Measurements from ENCODE around the gene C10orf88. TPM values are rescaled to one million over a fixed set of nuclear protein-coding genes. Genes with fewer than 3 reads are reported as not detected.

C10orf88 gene
- total RNA-seq, 1 donor from 2014 or later = 7.6 TPM

DNA sequence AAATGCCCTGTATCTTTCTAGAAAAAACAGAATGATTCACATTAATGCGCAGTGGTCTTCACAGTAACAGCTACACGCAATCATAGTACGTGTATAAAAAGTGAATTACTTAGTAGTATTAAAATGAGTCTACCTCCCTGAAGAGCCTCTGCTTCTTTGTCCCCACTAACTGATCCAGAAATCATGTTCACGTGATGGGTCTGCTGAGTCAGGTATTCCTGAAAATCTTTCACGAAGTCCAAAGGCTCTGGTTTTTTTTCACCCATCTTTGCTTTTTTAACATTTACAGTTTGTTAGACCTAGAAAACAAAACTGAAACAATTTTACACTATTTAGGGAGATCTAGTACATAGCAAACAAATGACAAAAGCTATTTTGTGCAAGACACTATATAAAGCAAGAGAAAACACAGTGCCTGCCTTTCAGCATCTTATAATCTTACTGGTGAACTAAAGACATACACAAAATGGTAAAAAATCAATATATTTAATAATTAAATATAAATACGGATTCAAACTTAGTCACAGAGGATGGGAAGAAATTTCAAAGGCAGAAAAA, 44.4 kb upstream of the C10orf88 start:
- ATAC-seq (no peak), DNase-seq (no peak)
- H3K36me3 ChIP-seq = peaks cover 55% of the 10 kb centered on the region
- no peaks in the 10 kb centered on the region for H3K9me3 ChIP-seq
- no peaks in the 10 kb centered on the region for H3K27me3 ChIP-seq
- H3K4me1 ChIP-seq = peaks cover 7% of the 10 kb centered on the region
- intact Hi-C loops (cut with DNase I) = no loop called here
- TF ChIP-seq, protein P1, sequence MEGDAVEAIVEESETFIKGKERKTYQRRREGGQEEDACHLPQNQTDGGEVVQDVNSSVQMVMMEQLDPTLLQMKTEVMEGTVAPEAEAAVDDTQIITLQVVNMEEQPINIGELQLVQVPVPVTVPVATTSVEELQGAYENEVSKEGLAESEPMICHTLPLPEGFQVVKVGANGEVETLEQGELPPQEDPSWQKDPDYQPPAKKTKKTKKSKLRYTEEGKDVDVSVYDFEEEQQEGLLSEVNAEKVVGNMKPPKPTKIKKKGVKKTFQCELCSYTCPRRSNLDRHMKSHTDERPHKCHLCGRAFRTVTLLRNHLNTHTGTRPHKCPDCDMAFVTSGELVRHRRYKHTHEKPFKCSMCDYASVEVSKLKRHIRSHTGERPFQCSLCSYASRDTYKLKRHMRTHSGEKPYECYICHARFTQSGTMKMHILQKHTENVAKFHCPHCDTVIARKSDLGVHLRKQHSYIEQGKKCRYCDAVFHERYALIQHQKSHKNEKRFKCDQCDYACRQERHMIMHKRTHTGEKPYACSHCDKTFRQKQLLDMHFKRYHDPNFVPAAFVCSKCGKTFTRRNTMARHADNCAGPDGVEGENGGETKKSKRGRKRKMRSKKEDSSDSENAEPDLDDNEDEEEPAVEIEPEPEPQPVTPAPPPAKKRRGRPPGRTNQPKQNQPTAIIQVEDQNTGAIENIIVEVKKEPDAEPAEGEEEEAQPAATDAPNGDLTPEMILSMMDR (IDR thresholded peaks at IDR 0.05) = no peak
- H3K27ac ChIP-seq = no peak overlapping the region
- no peak overlapping the region for H3K4me3 ChIP-seq

- TF ChIP-seq, protein P1 (IDR thresholded peaks at IDR 0.05) = no peak
- ATAC-seq = no peak
- Histone ChIP-seq H3K36me3 (peaks cover 59% of the 10 kb centered on the region), H3K9me3 (no peaks in the 10 kb centered on the region), H3K4me3 (no peak overlapping the region), H3K27ac (no peak overlapping the region), H3K27me3 (no peaks in the 10 kb centered on the region), H3K4me1 (peaks cover 7% of the 10 kb centered on the region)
- intact Hi-C loops (cut with DNase I) = no loop called here
- DNase-seq = no peak
Measured at GRCh38 chr10:122997864-122998263, 43.8 kb upstream of the C10orf88 start.

DNA sequence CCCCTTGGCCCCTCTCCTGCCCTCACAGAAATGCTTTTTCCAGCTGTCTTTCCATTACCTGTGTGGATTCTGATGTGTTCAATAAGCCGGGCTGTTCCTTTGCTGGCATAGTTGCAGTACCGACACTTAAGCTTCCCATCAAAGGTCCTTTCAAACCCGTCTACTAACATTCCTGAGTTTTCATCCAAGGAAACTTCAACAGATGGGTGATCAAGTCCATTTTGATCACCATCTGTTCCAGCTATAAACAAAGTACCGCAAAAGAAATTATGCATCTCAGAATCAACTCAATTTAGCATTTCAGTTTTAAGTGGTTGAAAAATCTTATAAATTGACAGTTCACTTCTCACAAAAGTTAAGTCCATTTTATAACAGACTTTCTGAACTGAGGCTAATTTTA, 41.9 kb upstream of the C10orf88 start:
- no peak for ATAC-seq
- peaks cover 76% of the 10 kb centered on the region for H3K36me3 ChIP-seq
- no peak overlapping the region for H3K4me3 ChIP-seq
- TF ChIP-seq, protein P1 (IDR thresholded peaks at IDR 0.05) = no peak
- no peak for DNase-seq
- H3K4me1 ChIP-seq = peaks cover 7% of the 10 kb centered on the region
- H3K9me3 ChIP-seq = no peaks in the 10 kb centered on the region
- intact Hi-C loops (cut with DNase I) = no loop called here
- no peak overlapping the region for H3K27ac ChIP-seq
- no peaks in the 10 kb centered on the region for H3K27me3 ChIP-seq

- TF ChIP-seq, protein P1 (IDR thresholded peaks at IDR 0.05) = no peak
- no peaks in the 10 kb centered on the region for H3K9me3 ChIP-seq
- intact Hi-C loops (cut with DNase I) = no loop called here
- no peak overlapping the region for H3K4me3 ChIP-seq
- H3K4me1 ChIP-seq = no peaks in the 10 kb centered on the region
- H3K36me3 ChIP-seq = peaks cover 82% of the 10 kb centered on the region
- H3K27me3 ChIP-seq = no peaks in the 10 kb centered on the region
- no peak overlapping the region for H3K27ac ChIP-seq
- no peak for DNase-seq
- ATAC-seq = no peak
Measured at GRCh38 chr10:122993797-122994336, 39.8 kb upstream of the C10orf88 start.

GRCh38 chr10:122992031-122992585, 38.1 kb upstream of the C10orf88 start:
- no peaks in the 10 kb centered on the region for H3K9me3 ChIP-seq
- H3K36me3 ChIP-seq = peaks cover 64% of the 10 kb centered on the region
- H3K4me1 ChIP-seq = no peaks in the 10 kb centered on the region
- H3K27me3 ChIP-seq = no peaks in the 10 kb centered on the region
- H3K27ac ChIP-seq = no peak overlapping the region
- TF ChIP-seq, protein P1 (IDR thresholded peaks at IDR 0.05) = no peak
- intact Hi-C loops (cut with DNase I) = no loop called here
- ATAC-seq (no peak), DNase-seq (no peak)
- no peak overlapping the region for H3K4me3 ChIP-seq
